NCI-H2196 treated with DMSO at 0.1 percent for 48 hours (cell line): Measurements from ENCODE around the gene SMYD3.

ENCODE experiments used
- DNase-seq: peaks from one replicate; lab custom pipeline; 2025; ENCODE audit not compliant: unreplicated experiment; lab: John Stamatoyannopoulos, UW

Gene SMYD3

GRCh38 chr1:246317332-246318035 is 189.6 kb downstream of the SMYD3 start:
- no peak for DNase-seq

- no peak for DNase-seq
Observed at GRCh38 chr1:246311461-246311860, 195.6 kb downstream of the SMYD3 start.

DNA sequence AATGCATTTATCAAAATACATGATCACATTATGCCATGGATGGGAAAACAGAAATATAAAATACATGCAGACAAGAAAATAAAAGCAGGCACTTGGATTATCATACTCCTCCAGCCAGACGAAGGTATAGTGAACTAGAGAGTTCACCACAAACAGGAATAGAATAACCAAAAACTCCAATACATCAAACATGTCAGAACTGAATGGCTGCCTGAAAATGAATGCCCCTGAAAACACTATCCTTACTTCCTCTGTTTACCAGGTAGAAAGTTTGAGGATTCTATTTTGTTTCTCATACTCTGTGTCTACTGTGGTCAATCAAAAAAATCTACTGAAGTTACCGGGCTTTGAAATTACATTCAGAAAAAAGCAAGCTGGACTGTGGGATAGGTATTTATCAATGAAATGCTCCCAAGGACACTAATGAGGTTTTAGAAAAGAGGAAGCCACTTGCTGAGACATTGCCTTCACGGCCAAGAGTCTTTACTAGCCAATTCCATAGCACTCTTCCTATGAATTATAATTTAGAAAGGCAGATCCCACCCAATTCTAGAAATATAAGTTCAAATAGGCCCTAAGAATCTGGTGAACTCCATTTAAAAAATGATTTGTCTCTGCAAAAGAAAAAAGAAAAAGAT is 197.7 kb downstream of the SMYD3 start:
- DNase-seq: no peak

- no peak for DNase-seq
Observed at GRCh38 chr1:246308533-246309075, 198.5 kb downstream of the SMYD3 start.

- no peak for DNase-seq
Observed at GRCh38 chr1:246306415-246307037, 200.6 kb downstream of the SMYD3 start.

- no peak for DNase-seq
Observed at GRCh38 chr1:246304484-246305259, 202.4 kb downstream of the SMYD3 start.

DNA sequence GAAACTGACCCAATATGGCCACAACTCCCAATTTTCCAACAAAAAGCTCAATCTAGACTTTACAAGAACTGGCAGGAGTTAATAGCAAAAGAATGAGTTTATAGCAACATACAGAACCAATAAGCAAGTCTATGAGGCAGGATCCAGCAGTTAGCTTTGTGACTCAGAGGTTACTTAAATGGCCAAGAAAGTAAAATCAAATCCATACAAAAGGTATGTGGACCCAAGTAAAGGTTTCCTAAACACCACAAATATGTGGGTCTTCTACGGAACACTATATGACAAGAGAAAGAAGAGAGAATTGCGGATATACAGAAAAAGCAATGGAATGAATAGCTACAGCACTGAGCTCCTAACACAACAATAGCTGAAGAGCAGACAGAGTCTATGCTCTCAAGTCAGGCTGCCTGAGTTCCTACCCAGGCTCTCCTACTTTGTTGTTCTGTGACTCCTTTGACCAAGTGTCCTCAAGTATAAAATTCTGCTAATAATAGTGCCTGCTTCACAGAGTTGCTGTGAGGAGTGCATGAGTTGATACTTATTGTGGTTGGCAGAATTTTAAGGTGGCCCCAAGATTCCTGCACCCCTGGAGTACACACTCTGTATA is 204.3 kb downstream of the SMYD3 start:
- DNase-seq: no peak

GRCh38 chr1:246302251-246302625 is 204.8 kb downstream of the SMYD3 start:
- no peak for DNase-seq

DNA sequence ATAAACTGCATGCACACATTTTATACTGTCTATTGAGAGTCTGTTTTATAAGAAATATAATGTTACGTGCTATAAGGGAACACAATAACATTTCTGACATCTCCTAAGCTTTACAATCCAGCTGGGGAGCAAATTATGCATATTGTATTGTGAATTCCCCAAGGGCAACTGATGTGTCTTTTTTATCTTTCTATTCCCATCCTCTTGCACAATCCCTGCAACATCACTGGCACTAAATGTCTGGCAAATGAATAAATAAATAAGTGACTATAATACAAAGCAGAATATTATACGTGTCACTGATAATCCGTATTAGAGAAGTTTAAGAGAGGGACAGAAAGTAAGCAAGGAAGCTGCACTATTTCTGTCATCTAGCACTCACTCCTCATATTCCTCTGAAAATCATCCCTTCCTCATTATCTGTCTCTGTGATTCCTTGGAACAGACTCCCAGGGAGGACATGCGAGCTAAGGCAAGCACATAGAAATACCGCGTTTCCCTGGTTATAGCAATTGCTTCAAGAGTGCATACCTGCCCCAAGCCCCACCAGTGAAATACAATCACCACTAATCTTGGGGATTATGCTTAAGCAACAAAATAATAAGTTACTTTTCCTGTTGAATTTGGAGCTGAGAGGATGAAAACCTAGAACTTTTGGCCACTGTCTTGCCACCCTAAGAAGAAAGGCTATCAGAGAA is 205.4 kb downstream of the SMYD3 start:
- no peak for DNase-seq

- DNase-seq: no peak
Observed at GRCh38 chr1:246300626-246301549, 206.2 kb downstream of the SMYD3 start.

GRCh38 chr1:246297279-246298265 is 209.5 kb downstream of the SMYD3 start:
- DNase-seq: no peak

DNA sequence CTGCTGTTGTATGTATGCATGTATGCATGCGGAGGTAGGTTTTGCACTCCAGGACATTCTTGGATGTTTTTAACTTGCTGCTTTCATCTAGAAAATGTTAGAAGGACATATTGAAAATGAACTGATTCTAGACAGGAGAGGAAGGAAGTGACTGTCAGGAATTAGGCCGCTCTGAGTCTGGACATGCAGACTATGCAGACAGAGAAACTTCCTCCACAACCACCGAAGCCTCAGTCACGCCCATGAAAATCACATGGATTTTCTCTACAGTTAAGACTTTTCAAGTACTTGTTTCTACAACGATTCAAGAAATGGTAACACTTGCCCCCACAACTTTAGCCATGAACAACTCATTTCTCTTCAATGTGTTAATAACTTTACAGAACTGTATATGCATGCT is 211.1 kb downstream of the SMYD3 start:
- no peak for DNase-seq

- no peak for DNase-seq
Observed at GRCh38 chr1:246295340-246295739, 211.7 kb downstream of the SMYD3 start.

DNA sequence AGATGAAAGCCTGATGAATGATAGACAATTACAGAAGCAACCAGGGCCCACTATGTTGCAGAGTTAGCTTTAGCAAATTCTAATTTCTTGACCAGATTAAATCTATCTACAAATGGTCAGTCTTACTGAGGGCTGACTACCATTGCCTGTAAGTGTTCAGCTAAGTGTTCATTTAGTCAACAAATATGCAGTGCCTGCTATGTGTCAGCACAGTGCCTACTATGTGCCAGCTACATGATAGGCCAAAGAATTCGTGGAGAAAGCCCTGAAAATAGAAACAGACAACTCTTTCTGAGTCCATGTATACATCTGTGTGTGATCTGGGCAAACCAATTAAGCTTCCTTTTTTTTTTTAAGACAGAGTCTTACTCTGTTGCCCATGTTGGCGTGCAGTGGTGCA is 212.8 kb downstream of the SMYD3 start:
- no peak for DNase-seq

DNA sequence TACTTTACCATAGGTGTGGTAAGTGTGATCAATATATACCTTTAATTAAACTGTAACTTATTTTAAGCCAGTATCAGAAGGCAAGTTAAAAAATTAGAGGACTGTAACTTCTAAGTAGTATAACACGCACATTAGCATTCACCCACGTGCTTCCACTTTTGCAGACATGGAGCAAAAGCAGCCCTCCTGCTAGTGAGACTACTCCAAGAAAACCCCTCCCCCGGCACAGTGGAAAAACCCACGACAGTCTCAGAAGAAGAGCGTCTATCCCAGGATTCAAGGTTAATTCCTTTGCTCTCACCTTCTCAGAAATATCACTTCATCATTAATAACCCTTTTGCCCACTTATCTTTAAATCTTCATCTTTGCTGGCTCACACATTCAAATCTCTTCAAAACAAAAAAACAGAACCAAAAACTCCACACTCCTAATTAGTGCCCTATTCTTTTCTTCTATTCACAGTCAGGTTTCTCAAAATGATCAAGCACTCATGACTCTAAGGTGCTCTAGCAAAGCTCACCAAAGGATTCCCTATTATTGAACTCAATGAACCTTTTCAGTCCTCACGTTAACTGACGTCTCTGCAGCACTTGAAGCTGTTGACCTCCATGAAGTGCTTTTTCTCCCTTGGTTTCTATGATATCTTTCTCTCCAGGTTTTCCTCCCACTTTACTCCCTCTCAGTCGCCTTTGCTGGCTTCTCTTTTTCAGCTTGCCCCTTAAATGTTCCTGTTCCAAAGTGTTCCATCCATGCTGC is 213.5 kb downstream of the SMYD3 start:
- DNase-seq: no peak

- no peak for DNase-seq
Observed at GRCh38 chr1:246292571-246292970, 214.5 kb downstream of the SMYD3 start.

- no peak for DNase-seq
Observed at GRCh38 chr1:246291127-246291526, 216.0 kb downstream of the SMYD3 start.
